Measurements from ENCODE around the gene LILRB1.

- TF ChIP-seq CTCF (IDR thresholded peaks at IDR 0.05; ENCODE audit: insufficient read depth, low read depth, low read length), result no peak
- no peak for TF ChIP-seq EZH2 (IDR thresholded peaks at IDR 0.05; ENCODE audit: insufficient read depth, low read length)
These were observed 24.4 kb downstream of the LILRB1 start for GRCh38 chr19:54654447-54655321.

Data from astrocyte (in vitro differentiated cells and primary cell).